ENCODE results near the gene FLNA.
"Not testable (repeated sequence)": the region's sequence is repeated elsewhere in the genome, so short reads cannot be mapped to it uniquely, and the experiment has no call there.

FLNA gene

GRCh38 chrX:154343063-154343462 is 31.4 kb downstream of the FLNA start:
- not testable (repeated sequence) for DNase-seq (ENCODE audit: low read depth)

- DNase-seq (ENCODE audit: low read depth) = not testable (repeated sequence)
These were observed 32.8 kb downstream of the FLNA start for GRCh38 chrX:154341399-154342298.

GRCh38 chrX:154334496-154334895 is 39.9 kb downstream of the FLNA start:
- DNase-seq (ENCODE audit: low read depth) = no peak

- no peak for DNase-seq (ENCODE audit: low read depth)
These were observed 40.6 kb downstream of the FLNA start for GRCh38 chrX:154333837-154334271.

GRCh38 chrX:154333116-154333515 is 41.3 kb downstream of the FLNA start:
- no peak for DNase-seq (ENCODE audit: low read depth)

- no peak for DNase-seq (ENCODE audit: low read depth)
These were observed 41.9 kb downstream of the FLNA start for GRCh38 chrX:154332561-154332960.

GRCh38 chrX:154329294-154329693 is 45.1 kb downstream of the FLNA start:
- no peak for DNase-seq (ENCODE audit: low read depth)

- no peak for DNase-seq (ENCODE audit: low read depth)
These were observed 45.8 kb downstream of the FLNA start for GRCh38 chrX:154328646-154329045.

GRCh38 chrX:154327038-154327820 is 47.2 kb downstream of the FLNA start:
- no peak for DNase-seq (ENCODE audit: low read depth)

- DNase-seq (ENCODE audit: low read depth) = no peak
These were observed 48.9 kb downstream of the FLNA start for GRCh38 chrX:154325541-154325940.

GRCh38 chrX:154323537-154323936 is 50.9 kb downstream of the FLNA start:
- DNase-seq (ENCODE audit: low read depth) = no peak

- no peak for DNase-seq (ENCODE audit: low read depth)
These were observed 51.5 kb downstream of the FLNA start for GRCh38 chrX:154322890-154323289.

- DNase-seq (ENCODE audit: low read depth) = no peak
These were observed 52.8 kb downstream of the FLNA start for GRCh38 chrX:154321594-154321993.

- DNase-seq (ENCODE audit: low read depth) = no peak
These were observed 53.3 kb downstream of the FLNA start for GRCh38 chrX:154321152-154321551.

- no peak for DNase-seq (ENCODE audit: low read depth)
These were observed 54.0 kb downstream of the FLNA start for GRCh38 chrX:154320406-154320805.

GRCh38 chrX:154317391-154317995 is 56.9 kb downstream of the FLNA start:
- no peak for DNase-seq (ENCODE audit: low read depth)

GRCh38 chrX:154315416-154315815 is 59.0 kb downstream of the FLNA start:
- DNase-seq (ENCODE audit: low read depth) = no peak

GRCh38 chrX:154313147-154313546 is 61.3 kb downstream of the FLNA start:
- DNase-seq (ENCODE audit: low read depth) = no peak

- DNase-seq (ENCODE audit: low read depth) = no peak
These were observed 62.3 kb downstream of the FLNA start for GRCh38 chrX:154312116-154312515.

GRCh38 chrX:154310616-154311536 is 63.6 kb downstream of the FLNA start:
- no peak for DNase-seq (ENCODE audit: low read depth)

GRCh38 chrX:154309041-154309775 is 65.2 kb downstream of the FLNA start:
- DNase-seq (ENCODE audit: low read depth) = no peak

All from activated gamma-delta T cell treated with anti-CD3 and anti-CD28 coated beads, Interleukin-2, amount 50 U/mL, for 16 hours (primary cell).